Measurements from ENCODE around the gene SAPCD1. TPM values are rescaled to one million over a fixed set of nuclear protein-coding genes. Genes with fewer than 3 reads are reported as not detected.

Gene SAPCD1
- total and polyA plus RNA-seq, 2 donors (not counting 3 experiments of a cell fraction or from before 2014, with no cell fraction given), result 1.6 to 11.7 TPM

DNA sequence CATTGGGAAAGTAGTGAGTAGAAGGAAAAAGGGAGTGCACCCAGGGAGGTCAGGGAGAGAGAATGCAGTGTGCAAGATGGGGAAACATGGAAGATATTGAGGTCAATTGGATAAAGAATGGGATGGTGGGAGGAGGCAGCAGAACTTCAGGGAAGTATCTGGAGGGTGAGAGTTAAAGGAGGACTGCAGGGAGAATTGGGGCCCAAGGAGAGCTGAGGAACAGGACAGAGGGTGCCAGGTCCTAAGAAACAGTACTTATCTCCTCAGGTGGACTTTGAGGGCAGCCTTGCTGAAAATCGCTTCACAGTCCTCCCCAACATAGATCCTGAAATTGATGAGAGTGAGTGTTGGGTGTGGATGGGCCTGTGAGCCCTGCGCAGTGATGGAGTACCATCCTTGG, 4.2 kb upstream of the SAPCD1 start:
- POLR2A ChIA-PET, result no interaction called here
- Histone ChIP-seq H3K27ac (ENCODE audit: insufficient read depth, low read depth, low read length) (no peak overlapping the region), H2AFZ (ENCODE audit: low read depth, low read length) (no peak overlapping the region), H3K4me1 (ENCODE audit: control insufficient read depth, extremely low read depth, insufficient read depth, low read length) (no peaks in the 10 kb centered on the region), H3K9me1 (replicated peaks; ENCODE audit: control insufficient read depth, extremely low read depth, insufficient read depth, low read length) (no peaks in the 10 kb centered on the region), H3K27me3 (ENCODE audit: control insufficient read depth in 2 of 2, insufficient read depth in 2 of 2, low read length in 2 of 2) (no peaks in the 10 kb centered on the region), H3K4me3 (replicated peaks in 1 of 3; ENCODE audit: insufficient read depth in 1 of 3, low read depth in 1 of 3, low read length in 3 of 3) (no peak overlapping the region), H3K79me2 (ENCODE audit: control insufficient read depth, insufficient read depth, low read length) (no peaks in the 10 kb centered on the region), H3K4me2 (ENCODE audit: insufficient read depth, low read length) (no peak overlapping the region), H4K20me1 (replicated peaks; ENCODE audit: control insufficient read depth, extremely low read depth, insufficient read depth, low read length) (no peaks in the 10 kb centered on the region), H3K9me3 (replicated peaks; ENCODE audit: control insufficient read depth, insufficient read depth, low read length) (no peaks in the 10 kb centered on the region), H3K9ac (replicated peaks; ENCODE audit: extremely low read depth, insufficient read depth, low read length) (no peak overlapping the region), H3K36me3 (ENCODE audit: control insufficient read depth in 2 of 2, extremely low read depth in 1 of 2, insufficient read depth in 2 of 2, low read length in 2 of 2) (peaks cover 2% of the 10 kb centered on the region in 2 experiments)
- no peak for FAIRE-seq
- dilution Hi-C loops (cut with MboI; ENCODE audit: extremely low pct_ligation_motif_present, low sequenced_read_pairs) (no loop called here), intact Hi-C loops (cut with micrococcal nuclease) (no loop called here)
- CTCF ChIA-PET, result interaction anchor here (0.7 to 3.2 kb wide), 3 partner anchors 8 to 72 kb away, joined by 3 to 13 read pairs (median 4); no protein-coding TSS in a partner anchor
- no peak for DNase-seq (ENCODE audit: low read depth, low spot score)
- TF ChIP-seq, protein P1, sequence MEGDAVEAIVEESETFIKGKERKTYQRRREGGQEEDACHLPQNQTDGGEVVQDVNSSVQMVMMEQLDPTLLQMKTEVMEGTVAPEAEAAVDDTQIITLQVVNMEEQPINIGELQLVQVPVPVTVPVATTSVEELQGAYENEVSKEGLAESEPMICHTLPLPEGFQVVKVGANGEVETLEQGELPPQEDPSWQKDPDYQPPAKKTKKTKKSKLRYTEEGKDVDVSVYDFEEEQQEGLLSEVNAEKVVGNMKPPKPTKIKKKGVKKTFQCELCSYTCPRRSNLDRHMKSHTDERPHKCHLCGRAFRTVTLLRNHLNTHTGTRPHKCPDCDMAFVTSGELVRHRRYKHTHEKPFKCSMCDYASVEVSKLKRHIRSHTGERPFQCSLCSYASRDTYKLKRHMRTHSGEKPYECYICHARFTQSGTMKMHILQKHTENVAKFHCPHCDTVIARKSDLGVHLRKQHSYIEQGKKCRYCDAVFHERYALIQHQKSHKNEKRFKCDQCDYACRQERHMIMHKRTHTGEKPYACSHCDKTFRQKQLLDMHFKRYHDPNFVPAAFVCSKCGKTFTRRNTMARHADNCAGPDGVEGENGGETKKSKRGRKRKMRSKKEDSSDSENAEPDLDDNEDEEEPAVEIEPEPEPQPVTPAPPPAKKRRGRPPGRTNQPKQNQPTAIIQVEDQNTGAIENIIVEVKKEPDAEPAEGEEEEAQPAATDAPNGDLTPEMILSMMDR (IDR thresholded peaks at IDR 0.05; ENCODE audit: extremely low read depth in 1 of 2, insufficient read depth in 1 of 2, low read depth in 1 of 2, low read length in 2 of 2), result no peak
- no peak for TF ChIP-seq MYC (IDR thresholded peaks at IDR 0.05; ENCODE audit: low read depth, low read length)
- TF ChIP-seq, protein P2, sequence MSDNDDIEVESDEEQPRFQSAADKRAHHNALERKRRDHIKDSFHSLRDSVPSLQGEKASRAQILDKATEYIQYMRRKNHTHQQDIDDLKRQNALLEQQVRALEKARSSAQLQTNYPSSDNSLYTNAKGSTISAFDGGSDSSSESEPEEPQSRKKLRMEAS (IDR thresholded peaks at IDR 0.05; ENCODE audit: insufficient read depth, insufficient read length), result no peak
- TF ChIP-seq POLR2A (IDR thresholded peaks at IDR 0.05; ENCODE audit: low read depth, low read length), result no peak
- TF ChIP-seq POLR2AphosphoS5 (IDR thresholded peaks at IDR 0.05; ENCODE audit: insufficient read depth, low read depth, low read length), result no peak
- TF ChIP-seq EZH2 (IDR thresholded peaks at IDR 0.05; ENCODE audit: borderline replicate concordance, low read depth, low read length, severe bottlenecking), result no peak
- BruUV-seq (replicated peaks), result no TSS peak

DNA sequence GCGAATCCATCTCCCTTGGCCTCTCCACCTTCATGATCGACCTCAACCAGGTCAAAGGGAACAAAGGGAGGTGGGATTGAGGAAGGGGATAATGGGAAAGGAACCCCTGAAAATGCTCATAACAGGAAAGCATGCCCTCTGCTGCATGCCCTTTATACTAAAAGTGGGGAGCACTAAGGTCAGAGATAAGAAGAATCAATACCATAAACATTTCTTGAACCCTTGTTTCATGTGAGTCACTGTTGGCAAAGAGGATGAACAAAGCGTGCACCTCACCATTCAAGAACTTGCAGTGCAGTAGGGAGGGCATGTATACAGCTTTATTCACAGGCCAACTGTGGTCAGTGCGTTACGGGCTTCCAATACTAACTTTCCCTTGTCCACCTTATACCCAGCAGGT, 1.7 kb upstream of the SAPCD1 start:
- H3K27me3 ChIP-seq (ENCODE audit: control insufficient read depth in 2 of 2, insufficient read depth in 2 of 2, low read length in 2 of 2), result no peaks in the 10 kb centered on the region
- H2AFZ ChIP-seq (ENCODE audit: low read depth, low read length), result no peak overlapping the region
- H3K9me1 ChIP-seq (replicated peaks; ENCODE audit: control insufficient read depth, extremely low read depth, insufficient read depth, low read length), result no peaks in the 10 kb centered on the region
- H3K4me3 ChIP-seq (replicated peaks in 1 of 3; ENCODE audit: insufficient read depth in 1 of 3, low read depth in 1 of 3, low read length in 3 of 3), result no peak overlapping the region
- intact Hi-C loops (cut with micrococcal nuclease), result no loop called here
- DNase-seq (ENCODE audit: low read depth, low spot score) (no peak), FAIRE-seq (no peak)
- POLR2A ChIA-PET, result no interaction called here
- no peaks in the 10 kb centered on the region for H3K4me1 ChIP-seq (ENCODE audit: control insufficient read depth, extremely low read depth, insufficient read depth, low read length)
- peaks cover 2% of the 10 kb centered on the region in 2 experiments for H3K36me3 ChIP-seq (ENCODE audit: control insufficient read depth in 2 of 2, extremely low read depth in 1 of 2, insufficient read depth in 2 of 2, low read length in 2 of 2)
- H3K79me2 ChIP-seq (ENCODE audit: control insufficient read depth, insufficient read depth, low read length), result no peaks in the 10 kb centered on the region
- BruUV-seq (replicated peaks), result no TSS peak
- H3K9me3 ChIP-seq (replicated peaks; ENCODE audit: control insufficient read depth, insufficient read depth, low read length), result no peaks in the 10 kb centered on the region
- no peaks in the 10 kb centered on the region for H4K20me1 ChIP-seq (replicated peaks; ENCODE audit: control insufficient read depth, extremely low read depth, insufficient read depth, low read length)
- CTCF ChIA-PET, result interaction anchor here (1.0 kb wide), 1 partner anchor 9 kb away, joined by 3 read pairs; no protein-coding TSS in a partner anchor
- dilution Hi-C loops (cut with MboI; ENCODE audit: extremely low pct_ligation_motif_present, low sequenced_read_pairs), result no loop called here
- no peak overlapping the region for H3K4me2 ChIP-seq (ENCODE audit: insufficient read depth, low read length)
- no peak overlapping the region for H3K27ac ChIP-seq (ENCODE audit: insufficient read depth, low read depth, low read length)
- no peak for TF ChIP-seq FOS (IDR thresholded peaks at IDR 0.05; ENCODE audit: borderline replicate concordance, insufficient read depth, low read length)
- no peak for TF ChIP-seq JUN (IDR thresholded peaks at IDR 0.05; ENCODE audit: borderline replicate concordance, insufficient read depth, insufficient read length, low read depth)
- no peak for TF ChIP-seq GATA2 (IDR thresholded peaks at IDR 0.05; ENCODE audit: insufficient read depth, insufficient read length, low read depth, low read length)
- TF ChIP-seq, protein P1 (IDR thresholded peaks at IDR 0.05; ENCODE audit: extremely low read depth in 1 of 2, insufficient read depth in 1 of 2, low read depth in 1 of 2, low read length in 2 of 2), result no peak
- TF ChIP-seq, protein P2 (IDR thresholded peaks at IDR 0.05; ENCODE audit: insufficient read depth, insufficient read length), result no peak
- no peak for TF ChIP-seq POLR2A (IDR thresholded peaks at IDR 0.05; ENCODE audit: low read depth, low read length)
- TF ChIP-seq EZH2 (IDR thresholded peaks at IDR 0.05; ENCODE audit: borderline replicate concordance, low read depth, low read length, severe bottlenecking), result no peak
- TF ChIP-seq MYC (IDR thresholded peaks at IDR 0.05; ENCODE audit: low read depth, low read length), result no peak
- no peak for TF ChIP-seq POLR2AphosphoS5 (IDR thresholded peaks at IDR 0.05; ENCODE audit: insufficient read depth, low read depth, low read length)
- H3K9ac ChIP-seq (replicated peaks; ENCODE audit: extremely low read depth, insufficient read depth, low read length), result no peak overlapping the region

All from endothelial cell of umbilical vein (primary cell).